ENCODE data around the gene OCA2.

DNA sequence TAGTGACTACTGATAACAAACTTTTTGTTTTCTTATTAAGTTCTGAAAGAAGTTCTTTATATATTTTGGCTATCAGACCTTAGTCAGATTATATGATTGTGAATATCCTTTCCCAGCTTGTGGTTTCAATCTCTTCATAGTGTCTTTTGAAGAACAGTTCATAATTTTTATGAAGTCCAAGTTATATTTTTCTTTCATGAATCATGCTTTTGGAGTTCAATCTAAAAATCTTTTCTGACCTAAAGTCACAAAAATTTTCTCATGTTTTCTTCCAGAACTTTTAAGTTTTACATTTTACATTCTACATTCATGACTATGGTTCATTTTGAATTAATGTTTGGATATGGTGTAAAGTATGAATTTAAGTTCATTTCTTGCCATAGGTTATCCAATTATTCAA lies 34.2 kb upstream of the OCA2 start:
- TF ChIP-seq POLR2AphosphoS5 (IDR thresholded peaks at IDR 0.05; ENCODE audit: low read depth) (no peak), SPI1 (IDR thresholded peaks at IDR 0.05; ENCODE audit: borderline replicate concordance, low read depth) (no peak), REST (IDR thresholded peaks at IDR 0.05; ENCODE audit: insufficient replicate concordance, low read depth) (no peak)
- TF ChIP-seq, protein P1, sequence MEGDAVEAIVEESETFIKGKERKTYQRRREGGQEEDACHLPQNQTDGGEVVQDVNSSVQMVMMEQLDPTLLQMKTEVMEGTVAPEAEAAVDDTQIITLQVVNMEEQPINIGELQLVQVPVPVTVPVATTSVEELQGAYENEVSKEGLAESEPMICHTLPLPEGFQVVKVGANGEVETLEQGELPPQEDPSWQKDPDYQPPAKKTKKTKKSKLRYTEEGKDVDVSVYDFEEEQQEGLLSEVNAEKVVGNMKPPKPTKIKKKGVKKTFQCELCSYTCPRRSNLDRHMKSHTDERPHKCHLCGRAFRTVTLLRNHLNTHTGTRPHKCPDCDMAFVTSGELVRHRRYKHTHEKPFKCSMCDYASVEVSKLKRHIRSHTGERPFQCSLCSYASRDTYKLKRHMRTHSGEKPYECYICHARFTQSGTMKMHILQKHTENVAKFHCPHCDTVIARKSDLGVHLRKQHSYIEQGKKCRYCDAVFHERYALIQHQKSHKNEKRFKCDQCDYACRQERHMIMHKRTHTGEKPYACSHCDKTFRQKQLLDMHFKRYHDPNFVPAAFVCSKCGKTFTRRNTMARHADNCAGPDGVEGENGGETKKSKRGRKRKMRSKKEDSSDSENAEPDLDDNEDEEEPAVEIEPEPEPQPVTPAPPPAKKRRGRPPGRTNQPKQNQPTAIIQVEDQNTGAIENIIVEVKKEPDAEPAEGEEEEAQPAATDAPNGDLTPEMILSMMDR (IDR thresholded peaks at IDR 0.05; ENCODE audit: insufficient read depth, low read length): no peak

Measured in HL-60 (cell line).